Heart right ventricle (tissue), 16 donors: ENCODE data around the gene AKAP6. TPM values are rescaled to one million over a fixed set of nuclear protein-coding genes. Genes with fewer than 3 reads are reported as not detected.

Source experiments
- ATAC-seq, 8 donors: fragments of 200-7000 bp; cut with Tn5 transposase; one replicate each; pipeline ENCODE4 v1.9.1; 2020; ENCODE audit warnings: mild to moderate bottlenecking in 8 of 8, moderate library complexity in 8 of 8, moderate number of reproducible peaks in 1 of 8
- DNase-seq, 2 donors: peaks; one replicate each; pipeline ENCODE4 v3.0.0-alpha.2; 2020
- H3K27ac ChIP-seq, 10 donors: fragments of 200-600 bp; sonication (generic) in 2 of 10; one replicate each; pipeline versions ENCODE4 v1.5.0 to v1.8.0; 2020 to 2022; ENCODE audit warnings: mild to moderate bottlenecking in 3 of 10
- H3K27me3 ChIP-seq, 7 donors: fragments of 200-600 bp; one replicate each; pipeline ENCODE4 v1.8.0; 2021 to 2022; ENCODE audit warnings: mild to moderate bottlenecking in 2 of 7
- H3K36me3 ChIP-seq, 9 donors: fragments of 200-600 bp; sonication (generic) in 1 of 9; one replicate each; pipeline versions ENCODE4 v1.5.0 to v1.8.0; 2020 to 2022; ENCODE audit warnings: mild to moderate bottlenecking in 2 of 9
- H3K4me1 ChIP-seq, 9 donors: fragments of 200-600 bp; sonication (generic) in 1 of 9; one replicate each; pipeline versions ENCODE4 v1.5.0 to v1.8.0; 2020 to 2022; ENCODE audit warnings: mild to moderate bottlenecking in 4 of 9
- H3K4me3 ChIP-seq, 10 donors: fragments of 200-600 bp; sonication (generic) in 2 of 10; one replicate each; pipeline versions ENCODE4 v1.5.0 to v1.8.0; 2020 to 2022; ENCODE audit warnings: mild to moderate bottlenecking in 7 of 10, moderate library complexity in 2 of 10
- H3K9me3 ChIP-seq, 11 donors: fragments of 200-600 bp in 10 of 11; sonication (generic) in 2 of 11; one replicate each; pipeline versions ENCODE4 v1.5.0 to v1.8.0; 2013 to 2022; ENCODE audit warnings: mild to moderate bottlenecking in 2 of 11, control low read depth in 1 of 11, moderate library complexity in 1 of 11
- WGBS, 2 donors: extraction: QIAGEN DNeasy Blood & Tissue Kit; methylation state at CpG; one replicate each; pipeline ENCODE4 v1.1.7; 2013; ENCODE audit warnings: inconsistent platforms in 1 of 2; 5-methylcytosine and 5-hydroxymethylcytosine counted together
- intact Hi-C, 10 donors: fragments of 100-400 bp; cut with DNase I; formaldehyde crosslinking; loops; one replicate each; pipeline versions ENCODE4 v1.11.1 to v1.14.2; 2022
- polyA plus RNA-seq, 2 donors: library from polyadenylated mRNA; stranded (reverse); fragments of 200-250 nt; gene quantifications; one replicate each; pipeline ENCODE4 v1.2.3, GENCODE V29; 2013
- total RNA-seq, 10 donors: library from RNA; stranded (reverse); fragmentation: NEBNext Ultra II Directional in 3 of 10; extraction: Animal tissue kit (Norgen Biotek cat#: 25700) in 3 of 10; gene quantifications; one replicate each; pipeline versions ENCODE4 v1.2.1 to v1.2.4, GENCODE V29; 2021 to 2023
- TF ChIP-seq, protein P1 (sequence below), 9 donors: fragments of 200-600 bp; sonication (generic) in 2 of 9; IDR thresholded peaks; one replicate each; pipeline versions ENCODE4 v1.5.0 to v1.8.0; 2021 to 2022; ENCODE audit warnings: antibody characterized with exemption in 9 of 9, mild to moderate bottlenecking in 5 of 9, moderate library complexity in 1 of 9
- donor health status: Arrhythmogenic right ventricular cardiomyopathy.
- donor health status: ischemic (EF 13 %, LVEDD 7.1; RV severe dilation, severe dysfunction).
- donor health status: healthy with polysubstance abuse.
- donor health status: DM: no; HTN: yes; CAD: no.
- donor health status: DM: no; HTN: no; CAD: no.
- donor health status: ischemic (EF 25% LVEDD 6.9; RV normal size, moderate dysfunction).
- donor health status: ischemic (EF 25% LVEDD 5.7; RV mildly dilated, moderate dysfunction).
- donor health status: healthy.
- donor health status: DM: yes; HTN: yes; CAD: no.
- donor health status: Ischemic cardiomyopathy.
- donor health status: ischemic (EF 35%, LVEDD 5.7; RV mildly dilated, moderate dysfunction).
- donor health status: nonischemic (EF 11% LVEDD 7.7; RV severe dilation, severe dysfunction).
- donor health status: DM: yes; HTN: yes; CAD: no.
- donor health status: PGD.
- donor health status: ischemic (EF 29% LVEDD 5.4; RV normal size, mild dysfunction).
- donor health status: nonischemic (EF 23%, LVEDD 6.1; RV moderate dilation, normal function).

Gene AKAP6
- total and polyA plus RNA-seq, 12 donors, result 13.5 to 332 (median 229) TPM

DNA sequence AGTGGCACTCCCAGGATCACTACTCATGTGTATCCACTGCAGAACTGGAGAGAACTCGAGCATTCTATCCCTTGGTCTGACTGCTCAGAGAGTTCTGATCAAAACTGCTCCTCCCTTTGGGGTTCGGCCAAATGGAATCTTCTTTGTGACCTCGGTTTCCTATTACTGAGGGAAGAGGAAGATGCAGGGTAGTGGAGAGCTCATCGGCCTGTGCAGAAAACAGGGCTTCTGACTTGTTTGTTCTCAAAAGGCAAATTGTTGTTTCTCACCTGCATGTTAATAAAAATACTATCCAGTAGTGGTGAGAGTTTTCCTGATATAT, 17.1 kb upstream of the AKAP6 start:
- Histone ChIP-seq H3K4me3 (no peak overlapping the region), H3K27ac (no peak overlapping the region), H3K36me3 (no peaks in the 10 kb centered on the region), H3K9me3 (no peaks in the 10 kb centered on the region), H3K27me3 (no peaks in the 10 kb centered on the region), H3K4me1 (peaks cover 0 to 22% (median 9%) of the 10 kb centered on the region in 9 donors)
- ATAC-seq (no peak), DNase-seq (no peak)
- TF ChIP-seq, protein P1, sequence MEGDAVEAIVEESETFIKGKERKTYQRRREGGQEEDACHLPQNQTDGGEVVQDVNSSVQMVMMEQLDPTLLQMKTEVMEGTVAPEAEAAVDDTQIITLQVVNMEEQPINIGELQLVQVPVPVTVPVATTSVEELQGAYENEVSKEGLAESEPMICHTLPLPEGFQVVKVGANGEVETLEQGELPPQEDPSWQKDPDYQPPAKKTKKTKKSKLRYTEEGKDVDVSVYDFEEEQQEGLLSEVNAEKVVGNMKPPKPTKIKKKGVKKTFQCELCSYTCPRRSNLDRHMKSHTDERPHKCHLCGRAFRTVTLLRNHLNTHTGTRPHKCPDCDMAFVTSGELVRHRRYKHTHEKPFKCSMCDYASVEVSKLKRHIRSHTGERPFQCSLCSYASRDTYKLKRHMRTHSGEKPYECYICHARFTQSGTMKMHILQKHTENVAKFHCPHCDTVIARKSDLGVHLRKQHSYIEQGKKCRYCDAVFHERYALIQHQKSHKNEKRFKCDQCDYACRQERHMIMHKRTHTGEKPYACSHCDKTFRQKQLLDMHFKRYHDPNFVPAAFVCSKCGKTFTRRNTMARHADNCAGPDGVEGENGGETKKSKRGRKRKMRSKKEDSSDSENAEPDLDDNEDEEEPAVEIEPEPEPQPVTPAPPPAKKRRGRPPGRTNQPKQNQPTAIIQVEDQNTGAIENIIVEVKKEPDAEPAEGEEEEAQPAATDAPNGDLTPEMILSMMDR (IDR thresholded peaks at IDR 0.05), result no peak
- 62 to 73% methylated on average over 4 of the region's 4 CpGs for WGBS, 2 donors
- intact Hi-C loops, result no loop called here

DNA sequence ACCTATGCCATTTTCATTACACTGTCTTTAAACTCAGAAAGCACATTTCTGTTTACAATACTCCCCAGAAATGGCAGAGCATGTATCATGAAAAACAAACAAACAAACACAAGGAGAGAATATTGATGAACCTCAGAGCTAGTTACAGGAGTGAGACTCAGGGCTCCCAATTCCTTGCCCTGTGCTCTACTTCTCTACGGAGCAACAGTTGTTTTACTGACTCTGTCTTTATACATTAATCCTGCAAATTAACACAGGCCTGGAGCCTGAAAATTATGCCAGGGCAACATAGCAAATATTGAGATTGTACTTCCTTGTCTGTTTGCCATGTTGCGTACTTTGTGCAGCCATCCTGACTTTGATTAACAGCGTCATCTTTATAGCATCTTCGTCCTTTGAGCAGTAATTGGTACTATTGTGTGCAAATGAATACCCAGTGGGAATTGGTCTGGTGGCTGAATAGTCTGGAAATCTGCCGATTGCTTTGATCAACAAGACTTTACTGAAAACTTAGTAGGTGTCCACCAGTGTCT, 15.2 kb upstream of the AKAP6 start:
- H3K27me3 ChIP-seq, result no peaks in the 10 kb centered on the region
- WGBS, 2 donors, result 93 to 94% methylated on average over 5 of the region's 5 CpGs
- no peak for ATAC-seq
- H3K4me3 ChIP-seq, result no peak overlapping the region
- TF ChIP-seq, protein P1 (IDR thresholded peaks at IDR 0.05), result no peak
- intact Hi-C loops, result no loop called here
- H3K9me3 ChIP-seq, result no peaks in the 10 kb centered on the region
- peaks cover 0 to 15% (median 9%) of the 10 kb centered on the region in 9 donors for H3K4me1 ChIP-seq
- no peaks in the 10 kb centered on the region for H3K36me3 ChIP-seq
- no peak for DNase-seq
- H3K27ac ChIP-seq, result no peak overlapping the region

DNA sequence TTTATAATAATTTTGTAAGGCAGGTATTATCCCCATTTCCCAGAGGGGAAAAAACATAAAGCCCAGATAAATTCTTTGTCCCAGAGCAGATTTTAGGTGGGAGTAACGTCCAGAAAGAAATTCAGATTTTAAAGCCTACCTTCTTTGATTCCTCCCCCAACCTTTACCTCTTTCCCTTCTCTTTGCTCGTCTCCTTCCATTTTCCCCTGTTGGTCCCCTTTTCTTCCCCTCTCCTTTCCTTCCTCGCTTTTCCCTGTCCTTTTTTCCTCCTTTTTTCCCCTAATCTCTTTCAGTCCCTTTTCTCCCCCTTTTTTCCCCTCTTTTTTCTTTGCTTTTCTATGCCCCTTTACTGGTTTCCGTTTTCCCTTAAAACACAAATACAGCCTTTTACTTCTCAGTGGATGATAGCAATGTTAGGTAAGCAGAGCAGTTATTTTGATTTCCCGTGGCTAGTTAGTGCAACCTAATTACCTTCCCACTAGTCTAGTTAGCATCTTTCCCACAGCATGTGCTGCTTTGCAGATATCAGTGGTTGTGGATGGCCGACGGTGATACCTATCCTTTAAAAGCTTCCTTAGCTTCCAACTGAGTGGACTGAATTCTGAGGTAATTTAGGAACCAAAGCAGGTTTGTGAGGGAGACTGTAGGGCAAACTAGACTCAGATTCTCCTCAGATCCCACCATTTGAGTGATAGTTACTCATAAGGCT, 10.9 kb upstream of the AKAP6 start:
- Histone ChIP-seq H3K4me1 (peaks cover 0 to 10% (median 0%) of the 10 kb centered on the region in 9 donors), H3K36me3 (no peaks in the 10 kb centered on the region), H3K9me3 (no peaks in the 10 kb centered on the region), H3K27ac (no peak overlapping the region), H3K4me3 (no peak overlapping the region), H3K27me3 (no peaks in the 10 kb centered on the region)
- 78 to 83% methylated on average over 7 of the region's 7 CpGs for WGBS, 2 donors
- TF ChIP-seq, protein P1 (IDR thresholded peaks at IDR 0.05), result no peak
- intact Hi-C loops, result no loop called here
- no peak for ATAC-seq
- DNase-seq, result no peak

DNA sequence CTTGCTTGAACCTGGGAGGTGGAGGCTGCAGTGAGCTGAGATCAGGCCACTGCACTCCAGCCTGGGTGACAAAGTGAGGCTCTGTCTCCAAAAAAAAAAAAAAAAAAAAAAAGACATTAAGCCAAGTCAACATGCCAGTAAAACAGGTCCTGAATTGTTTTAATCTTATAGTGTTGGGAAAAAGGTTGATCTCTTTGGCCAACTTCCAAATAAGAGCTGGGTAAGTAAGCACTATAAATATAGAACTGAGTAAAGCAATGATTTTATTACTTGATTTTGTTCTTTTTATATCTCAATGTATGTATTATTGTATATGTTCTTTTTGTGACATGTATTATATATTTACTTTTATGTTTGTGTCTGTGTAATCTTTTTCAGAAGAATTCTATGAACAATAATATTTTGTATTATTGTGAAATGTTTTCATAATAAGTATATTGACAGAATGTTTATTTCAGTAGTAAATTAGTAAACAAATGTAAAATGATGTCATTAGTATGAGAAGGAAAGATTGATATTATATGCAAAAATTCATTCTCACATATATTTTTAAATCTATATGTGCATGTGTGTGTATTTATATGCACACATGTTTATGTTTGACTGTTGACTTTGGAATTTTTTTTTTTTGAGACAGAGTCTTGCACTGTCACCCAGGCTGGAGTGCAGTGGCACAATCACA, 9.6 kb upstream of the AKAP6 start:
- Histone ChIP-seq H3K27ac (no peak overlapping the region), H3K27me3 (no peaks in the 10 kb centered on the region), H3K4me3 (no peak overlapping the region), H3K4me1 (peaks cover 0 to 12% (median 0%) of the 10 kb centered on the region in 9 donors), H3K36me3 (no peaks in the 10 kb centered on the region), H3K9me3 (no peaks in the 10 kb centered on the region)
- intact Hi-C loops, result no loop called here
- ATAC-seq (no peak), DNase-seq (no peak)
- TF ChIP-seq, protein P1 (IDR thresholded peaks at IDR 0.05), result no peak
